Measurements from ENCODE around the gene G0S2. TPM values are rescaled to one million over a fixed set of nuclear protein-coding genes. Genes with fewer than 3 reads are reported as not detected.

G0S2 gene
- total and polyA plus RNA-seq, 2 of the 8 experiments (the other 6 are each of a cell fraction or from before 2014, with no cell fraction given) = 1.0 to 1.7 TPM

- H3K79me2 ChIP-seq (ENCODE audit: control insufficient read depth in 1 of 2, insufficient read depth in 2 of 2, low read length in 2 of 2) = no peaks in the 10 kb centered on the region
- no peak for FAIRE-seq
- no peak overlapping the region for H4K91ac ChIP-seq (replicated peaks; ENCODE audit: insufficient read length, low read length)
- H3K9me3 ChIP-seq (ENCODE audit: insufficient read depth in 2 of 2, low read depth in 1 of 2, low read length in 1 of 2) = no peaks in the 10 kb centered on the region
- no peak overlapping the region for H3K23ac ChIP-seq (ENCODE audit: insufficient read length)
- H3K36me3 ChIP-seq (ENCODE audit: control insufficient read depth in 2 of 4, insufficient read depth in 4 of 4, low read length in 3 of 4) = no peaks in the 10 kb centered on the region
- no peak overlapping the region for H2BK120ac ChIP-seq (replicated peaks; ENCODE audit: low read depth, low read length)
- H3K27ac ChIP-seq (ENCODE audit: low read depth, low read length) = no peak overlapping the region
- H2BK12ac ChIP-seq (ENCODE audit: low read depth, low read length) = no peak overlapping the region
- 89% methylated on average over 4 of the region's 4 CpGs; no CpG with 5 or more reads in 1 of the 2 experiments for WGBS, 2 experiments (ENCODE audit: extremely low coverage in 1 of 2, insufficient coverage in 1 of 2, insufficient read length in 1 of 2, insufficient replicate concordance in 2 of 2, low coverage in 1 of 2, low lambda C conversion rate in 2 of 2, missing lambda C conversion rate in 1 of 2)
- no peak overlapping the region for H2BK20ac ChIP-seq (ENCODE audit: low read length)
- no peak overlapping the region for H4K5ac ChIP-seq (ENCODE audit: insufficient read length, low read depth, low read length)
- CTCF ChIA-PET (ENCODE audit: partially characterized antibody) = interaction anchor here (1.3 to 2.0 kb wide), 2 partner anchors 29 to 102 kb away, joined by 3 to 4 read pairs; no protein-coding TSS in a partner anchor
- no peaks in the 10 kb centered on the region for H3K79me1 ChIP-seq (ENCODE audit: low read depth, low read length)
- H4K8ac ChIP-seq (ENCODE audit: extremely low read depth, insufficient read depth, low read length) = no peak overlapping the region
- H2AK5ac ChIP-seq (ENCODE audit: low read depth, low read length) = no peak overlapping the region
- H3K4me1 ChIP-seq (replicated peaks in 1 of 4; ENCODE audit: control insufficient read depth in 3 of 4, insufficient read depth in 4 of 4, low read length in 3 of 4) = peaks cover 0 to 4% (median 3%) of the 10 kb centered on the region in 4 experiments; a peak in 6 of 7 replicates
- no peak overlapping the region for H3K4me3 ChIP-seq (ENCODE audit: extremely low read depth in 1 of 4, insufficient read depth in 2 of 4, low read depth in 3 of 4, low read length in 4 of 4)
- DNase-seq (ENCODE audit: low read depth in 1 of 2, low spot score in 2 of 2) = no peak
- POLR2A ChIA-PET (ENCODE audit: partially characterized antibody) = no interaction called here
- no peak overlapping the region for H2BK15ac ChIP-seq (ENCODE audit: low read length)
- H2BK5ac ChIP-seq (ENCODE audit: low read depth, low read length) = no peak overlapping the region
- peaks cover 10% of the 10 kb centered on the region for H3K23me2 ChIP-seq (ENCODE audit: low read depth, low read length)
- H3K4ac ChIP-seq (replicated peaks; ENCODE audit: insufficient read length, low read depth, low read length) = no peak overlapping the region
- no peak overlapping the region for H3K4me2 ChIP-seq (ENCODE audit: insufficient read depth in 1 of 2, low read depth in 2 of 2, low read length in 2 of 2)
- no peak overlapping the region for H2AFZ ChIP-seq (ENCODE audit: low read length)
- H3K27me3 ChIP-seq (replicated peaks in 1 of 4; ENCODE audit: control insufficient read depth in 3 of 4, extremely low read depth in 1 of 4, insufficient read depth in 3 of 4, low read length in 3 of 4) = peaks cover 19 to 40% (median 36%) of the 10 kb centered on the region in 4 experiments
- no peaks in the 10 kb centered on the region for H4K20me1 ChIP-seq (replicated peaks in 1 of 2; ENCODE audit: control insufficient read depth in 1 of 2, insufficient read depth in 2 of 2, low read length in 2 of 2)
- no peak overlapping the region for H3K56ac ChIP-seq (replicated peaks; ENCODE audit: insufficient read length, low read depth, low read length)
- no peak overlapping the region for H3K14ac ChIP-seq (ENCODE audit: insufficient read length)
- H3K18ac ChIP-seq (ENCODE audit: extremely low read depth, low read length) = no peak overlapping the region
- no peak overlapping the region for H3K9ac ChIP-seq (replicated peaks in 1 of 4; ENCODE audit: extremely low read depth in 1 of 4, low read depth in 3 of 4, low read length in 3 of 4)
- TF ChIP-seq SAP30 (IDR thresholded peaks at IDR 0.05; ENCODE audit: insufficient read depth, insufficient replicate concordance, low read length) = no peak
- no peak for TF ChIP-seq HDAC6 (IDR thresholded peaks at IDR 0.05; ENCODE audit: low read depth, low read length)
- TF ChIP-seq EGR1 (IDR thresholded peaks at IDR 0.05; ENCODE audit: borderline replicate concordance, low read depth, low read length) = no peak
- TF ChIP-seq CHD1 (IDR thresholded peaks at IDR 0.05; ENCODE audit: low read depth, low read length) = no peak
- TF ChIP-seq MAFK (IDR thresholded peaks at IDR 0.05; ENCODE audit: low read depth, low read length) = no peak
- TF ChIP-seq, protein P1, sequence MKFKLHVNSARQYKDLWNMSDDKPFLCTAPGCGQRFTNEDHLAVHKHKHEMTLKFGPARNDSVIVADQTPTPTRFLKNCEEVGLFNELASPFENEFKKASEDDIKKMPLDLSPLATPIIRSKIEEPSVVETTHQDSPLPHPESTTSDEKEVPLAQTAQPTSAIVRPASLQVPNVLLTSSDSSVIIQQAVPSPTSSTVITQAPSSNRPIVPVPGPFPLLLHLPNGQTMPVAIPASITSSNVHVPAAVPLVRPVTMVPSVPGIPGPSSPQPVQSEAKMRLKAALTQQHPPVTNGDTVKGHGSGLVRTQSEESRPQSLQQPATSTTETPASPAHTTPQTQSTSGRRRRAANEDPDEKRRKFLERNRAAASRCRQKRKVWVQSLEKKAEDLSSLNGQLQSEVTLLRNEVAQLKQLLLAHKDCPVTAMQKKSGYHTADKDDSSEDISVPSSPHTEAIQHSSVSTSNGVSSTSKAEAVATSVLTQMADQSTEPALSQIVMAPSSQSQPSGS (IDR thresholded peaks at IDR 0.05; ENCODE audit: low read length) = no peak
- TF ChIP-seq CBX5 (IDR thresholded peaks at IDR 0.05; ENCODE audit: low read depth, low read length) = no peak
- TF ChIP-seq RFX5 (IDR thresholded peaks at IDR 0.05; ENCODE audit: borderline replicate concordance, low read depth, low read length) = no peak
- no peak for TF ChIP-seq SRF (IDR thresholded peaks at IDR 0.05; ENCODE audit: low read depth, low read length)
- TF ChIP-seq ASH2L (IDR thresholded peaks at IDR 0.05; ENCODE audit: low read length) = no peak
- no peak for TF ChIP-seq POLR2A (IDR thresholded peaks at IDR 0.05; ENCODE audit: control extremely low read depth in 1 of 2, low read depth in 2 of 2, low read length in 2 of 2)
- no peak for TF ChIP-seq EP300 (IDR thresholded peaks at IDR 0.05; ENCODE audit: borderline replicate concordance in 1 of 2, low read depth in 2 of 2, low read length in 2 of 2)
Measured at GRCh38 chr1:209678981-209679539, 3.8 kb downstream of the G0S2 start.

Data from H1 (cell line).